ENCODE results near the gene ADAMTSL3.

DNA sequence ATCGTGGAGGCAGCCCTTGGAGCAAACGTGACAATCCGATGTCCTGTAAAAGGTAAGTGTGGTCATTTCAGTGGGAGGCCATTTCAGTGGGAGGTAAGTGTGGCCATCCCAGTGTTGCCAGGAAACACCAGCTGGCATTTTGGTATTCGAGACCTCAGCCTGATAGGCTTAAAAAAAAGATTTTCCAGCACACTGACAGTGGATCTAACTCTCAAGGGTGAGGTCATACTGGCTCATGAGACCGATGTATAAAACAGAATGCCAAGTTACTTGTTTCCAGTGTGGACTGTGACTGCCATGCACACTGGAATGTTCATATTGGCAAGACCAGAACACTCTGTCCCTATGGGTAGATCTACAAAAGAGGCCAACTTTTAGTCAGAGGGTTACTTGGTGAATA, 337.2 kb downstream of the ADAMTSL3 start:
- TF ChIP-seq, protein P1, sequence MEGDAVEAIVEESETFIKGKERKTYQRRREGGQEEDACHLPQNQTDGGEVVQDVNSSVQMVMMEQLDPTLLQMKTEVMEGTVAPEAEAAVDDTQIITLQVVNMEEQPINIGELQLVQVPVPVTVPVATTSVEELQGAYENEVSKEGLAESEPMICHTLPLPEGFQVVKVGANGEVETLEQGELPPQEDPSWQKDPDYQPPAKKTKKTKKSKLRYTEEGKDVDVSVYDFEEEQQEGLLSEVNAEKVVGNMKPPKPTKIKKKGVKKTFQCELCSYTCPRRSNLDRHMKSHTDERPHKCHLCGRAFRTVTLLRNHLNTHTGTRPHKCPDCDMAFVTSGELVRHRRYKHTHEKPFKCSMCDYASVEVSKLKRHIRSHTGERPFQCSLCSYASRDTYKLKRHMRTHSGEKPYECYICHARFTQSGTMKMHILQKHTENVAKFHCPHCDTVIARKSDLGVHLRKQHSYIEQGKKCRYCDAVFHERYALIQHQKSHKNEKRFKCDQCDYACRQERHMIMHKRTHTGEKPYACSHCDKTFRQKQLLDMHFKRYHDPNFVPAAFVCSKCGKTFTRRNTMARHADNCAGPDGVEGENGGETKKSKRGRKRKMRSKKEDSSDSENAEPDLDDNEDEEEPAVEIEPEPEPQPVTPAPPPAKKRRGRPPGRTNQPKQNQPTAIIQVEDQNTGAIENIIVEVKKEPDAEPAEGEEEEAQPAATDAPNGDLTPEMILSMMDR (IDR thresholded peaks at IDR 0.05), result no peak
- no peak for TF ChIP-seq EZH2phosphoT487 (IDR thresholded peaks at IDR 0.05)
